H9 (cell line): Measurements from ENCODE around the gene NCS1. TPM values are rescaled to one million over a fixed set of nuclear protein-coding genes. Genes with fewer than 3 reads are reported as not detected.

Source experiments
- DNase-seq: peaks from one replicate; pipeline ENCODE4 v3.0.0-alpha.2; 2017
- H2AFZ ChIP-seq: one replicate; pipeline ENCODE4 v1.6.1; 2013; ENCODE audit warnings: mild to moderate bottlenecking, low read length, control low read depth, moderate library complexity
- H2AK5ac ChIP-seq: 2 replicates; pipeline ENCODE4 v1.6.1; 2013; ENCODE audit warnings: low read length, control low read depth, mixed read lengths; ENCODE audit not compliant: insufficient read length
- H2BK120ac ChIP-seq: one replicate; pipeline ENCODE4 v1.6.1; 2013; ENCODE audit warnings: low read depth, mild to moderate bottlenecking, low read length, control low read depth, inconsistent platforms; ENCODE audit not compliant: poor library complexity, severe bottlenecking
- H2BK12ac ChIP-seq: 2 replicates; pipeline ENCODE4 v1.6.1; 2013; ENCODE audit warnings: low read length, control low read depth, mixed read lengths, low read depth; ENCODE audit not compliant: insufficient read length
- H2BK15ac ChIP-seq: 2 replicates; pipeline ENCODE4 v1.6.1; 2013; ENCODE audit warnings: low read depth, low read length, control low read depth
- H2BK20ac ChIP-seq: one replicate; pipeline ENCODE4 v1.6.1; 2013; ENCODE audit warnings: low read depth, mild to moderate bottlenecking, low read length, control low read depth, inconsistent platforms; ENCODE audit not compliant: poor library complexity, severe bottlenecking
- H2BK5ac ChIP-seq: 2 replicates; pipeline ENCODE4 v1.6.1; 2013; ENCODE audit warnings: low read length, control low read depth, mixed read lengths; ENCODE audit not compliant: insufficient read length
- H3K14ac ChIP-seq: 2 replicates; pipeline ENCODE4 v1.6.1; 2013; ENCODE audit warnings: low read length, control low read depth; ENCODE audit not compliant: insufficient read depth
- H3K18ac ChIP-seq: 2 replicates; pipeline ENCODE4 v1.6.1; 2013; ENCODE audit warnings: low read depth, mild to moderate bottlenecking, mixed read lengths, low read length, control low read depth; ENCODE audit not compliant: insufficient read length
- H3K23ac ChIP-seq: 2 replicates; pipeline ENCODE4 v1.6.1; 2013; ENCODE audit warnings: low read length, control low read depth, mixed read lengths, low read depth; ENCODE audit not compliant: insufficient read length
- H3K23me2 ChIP-seq: 2 replicates; pipeline ENCODE4 v1.6.1; 2013; ENCODE audit warnings: low read depth, mild to moderate bottlenecking, mixed read lengths, low read length, control low read depth; ENCODE audit not compliant: insufficient read length, poor library complexity, severe bottlenecking
- H3K27ac ChIP-seq: 2 replicates; pipeline ENCODE4 v1.5.1; 2013; ENCODE audit warnings: low read length, control low read depth, mixed read lengths, low read depth; ENCODE audit not compliant: insufficient read length
- H3K27me3 ChIP-seq: 2 replicates; pipeline ENCODE4 v1.6.1; 2013; ENCODE audit warnings: low read length, control low read depth, inconsistent platforms; ENCODE audit not compliant: insufficient read depth
- H3K4ac ChIP-seq: 2 replicates; pipeline ENCODE4 v1.6.1; 2013; ENCODE audit warnings: low read depth, mild to moderate bottlenecking, control low read depth, inconsistent platforms, low read length, moderate library complexity
- H3K4me1 ChIP-seq: 2 replicates; pipeline ENCODE4 v1.6.1; 2013; ENCODE audit warnings: low read length, control low read depth, inconsistent platforms; ENCODE audit not compliant: insufficient read depth
- H3K4me2 ChIP-seq: 2 replicates; pipeline ENCODE4 v1.6.1; 2013; ENCODE audit warnings: low read length, control low read depth, mixed read lengths; ENCODE audit not compliant: insufficient read length, insufficient read depth
- H3K56ac ChIP-seq: 2 replicates; pipeline ENCODE4 v1.6.1; 2013; ENCODE audit warnings: low read depth, mild to moderate bottlenecking, mixed read lengths, low read length, control low read depth; ENCODE audit not compliant: insufficient read length
- H3K79me1 ChIP-seq: 2 replicates; pipeline ENCODE4 v1.6.1; 2013; ENCODE audit warnings: low read depth, mild to moderate bottlenecking, moderate library complexity, low read length, control low read depth, inconsistent platforms; ENCODE audit not compliant: insufficient read depth, poor library complexity, severe bottlenecking
- H3K79me2 ChIP-seq: 2 replicates; pipeline ENCODE4 v1.6.1; 2013; ENCODE audit warnings: low read length, control low read depth, inconsistent platforms; ENCODE audit not compliant: insufficient read depth
- H3K9ac ChIP-seq: 2 replicates; pipeline ENCODE4 v1.6.1; 2013; ENCODE audit warnings: low read length, control low read depth, mixed read lengths; ENCODE audit not compliant: insufficient read length; ENCODE audit errors: extremely low read depth
- H3K9me3 ChIP-seq: one replicate; pipeline ENCODE4 v1.6.1; 2013; ENCODE audit warnings: low read depth, low read length, inconsistent platforms; ENCODE audit not compliant: control insufficient read depth
- H3T11ph ChIP-seq: one replicate; pipeline ENCODE4 v1.6.1; 2013; ENCODE audit warnings: mild to moderate bottlenecking, low read length, control low read depth, inconsistent platforms
- H4K20me1 ChIP-seq: one replicate; pipeline ENCODE4 v1.6.1; 2013; ENCODE audit not compliant: control insufficient read depth, insufficient read length, insufficient read depth
- H4K5ac ChIP-seq: 2 replicates; pipeline ENCODE4 v1.6.1; 2013; ENCODE audit warnings: low read depth, mild to moderate bottlenecking, mixed read lengths, low read length, control low read depth; ENCODE audit not compliant: insufficient read length
- H4K8ac ChIP-seq: replicated peaks from 2 replicates; pipeline ENCODE4 v1.6.1; 2013; ENCODE audit warnings: low read length, control low read depth, mixed read lengths, low read depth; ENCODE audit not compliant: insufficient read length
- H4K91ac ChIP-seq: 2 replicates; pipeline ENCODE4 v1.6.1; 2013; ENCODE audit warnings: low read depth, mild to moderate bottlenecking, moderate library complexity, mixed read lengths, low read length, control low read depth; ENCODE audit not compliant: insufficient read length
- H3K27ac Mint-ChIP-seq, 3 experiments: 2 replicates in 2 of 3; 3 replicates in 1 of 3; pipeline ENCODE4 v1.8.0; 2020 to 2021; ENCODE audit warnings: mixed read lengths in 3 of 3, mild to moderate bottlenecking in 1 of 3, moderate library complexity in 1 of 3
- H3K27me3 Mint-ChIP-seq: 2 replicates; pipeline ENCODE4 v1.8.0; 2021; ENCODE audit warnings: low read depth, mild to moderate bottlenecking, moderate library complexity, mixed read lengths
- H3K36me3 Mint-ChIP-seq, 3 experiments: 2 replicates in 2 of 3; 3 replicates in 1 of 3; pipeline ENCODE4 v1.8.0; 2020 to 2021; ENCODE audit warnings: low read depth in 3 of 3, mixed read lengths in 3 of 3; ENCODE audit not compliant: insufficient read depth in 1 of 3
- H3K4me1 Mint-ChIP-seq, 2 experiments: 2 replicates each; pipeline ENCODE4 v1.8.0; 2020; ENCODE audit warnings: mixed read lengths in 2 of 2
- H3K4me3 Mint-ChIP-seq, 2 experiments: 2 replicates in 1 of 2; 3 replicates in 1 of 2; pipeline ENCODE4 v1.8.0; 2020 to 2021; ENCODE audit warnings: mild to moderate bottlenecking in 2 of 2, mixed read lengths in 2 of 2, moderate library complexity in 1 of 2
- H3K9me3 Mint-ChIP-seq, 2 experiments: 2 replicates in 1 of 2; 3 replicates in 1 of 2; pipeline ENCODE4 v1.8.0; 2020; ENCODE audit warnings: mild to moderate bottlenecking in 2 of 2, mixed read lengths in 2 of 2, moderate library complexity in 1 of 2
- CTCF ChIP-seq: fragments of 200-600 bp; sonication (generic); conservative IDR thresholded peaks from 3 replicates; pipeline ENCODE4 v1.8.0; 2021; ENCODE audit warnings: antibody characterized with exemption, mild to moderate bottlenecking
- WGBS: extraction: QIAGEN DNeasy Blood & Tissue Kit; methylation state at CpG from one replicate; pipeline ENCODE4 v1.1.7; 2013; ENCODE audit warnings: missing lambda C conversion rate, low lambda C conversion rate, mixed read lengths; ENCODE audit not compliant: insufficient read length; ENCODE audit errors: extremely low coverage; 5-methylcytosine and 5-hydroxymethylcytosine counted together
- total RNA-seq: library from RNA; stranded (reverse); gene quantifications from 2 replicates; pipeline ENCODE4 v1.2.1, GENCODE V29; 2021

NCS1 gene
- total RNA-seq, 1 experiment from 2014 or later = 38.1 TPM

GRCh38 chr9:130205912-130206311 is 33.7 kb downstream of the NCS1 start:
- no peak overlapping the region for H3K4me3 Mint-ChIP-seq
- TF ChIP-seq CTCF = no peak
- no peaks in the 10 kb centered on the region for H3K23me2 ChIP-seq
- H3K9me3 Mint-ChIP-seq = no peaks in the 10 kb centered on the region
- no peak overlapping the region for H3K14ac ChIP-seq
- H3K9me3 ChIP-seq = no peaks in the 10 kb centered on the region
- no peak for DNase-seq
- peaks cover 5% of the 10 kb centered on the region; the same call in 1 of the 2 replicates for H3K4me1 ChIP-seq
- no peak overlapping the region for H3T11ph ChIP-seq
- no peak overlapping the region for H4K91ac ChIP-seq
- H3K4ac ChIP-seq = no peak overlapping the region
- no peak overlapping the region for H2AK5ac ChIP-seq
- H2BK120ac ChIP-seq = no peak overlapping the region
- peaks cover 28 to 30% of the 10 kb centered on the region in 2 experiments for H3K4me1 Mint-ChIP-seq
- H2AFZ ChIP-seq = no peak overlapping the region
- no peak overlapping the region for H3K23ac ChIP-seq
- no peak overlapping the region for H3K4me2 ChIP-seq
- no peaks in the 10 kb centered on the region for H4K20me1 ChIP-seq
- no CpG with 5 or more reads among the region's 5 CpGs for WGBS
- no peak overlapping the region for H4K5ac ChIP-seq
- no peak overlapping the region for H4K8ac ChIP-seq
- no peaks in the 10 kb centered on the region for H3K79me1 ChIP-seq
- H2BK20ac ChIP-seq = no peak overlapping the region
- H3K27ac Mint-ChIP-seq = peak overlapping the region; percentile 14 to 76 (median 35); a peak in 3 of 7 replicates
- H3K36me3 Mint-ChIP-seq = peaks cover 0 to 2% (median 0%) of the 10 kb centered on the region in 3 experiments; a peak in 3 of 7 replicates
- H2BK5ac ChIP-seq = no peak overlapping the region
- no peaks in the 10 kb centered on the region; the same call in 1 of the 2 replicates for H3K27me3 Mint-ChIP-seq
- no peak overlapping the region for H3K9ac ChIP-seq
- H2BK12ac ChIP-seq = no peak overlapping the region
- H3K27ac ChIP-seq = no peak overlapping the region
- H3K79me2 ChIP-seq = no peaks in the 10 kb centered on the region
- H3K27me3 ChIP-seq = no peaks in the 10 kb centered on the region
- H3K56ac ChIP-seq = no peak overlapping the region
- H2BK15ac ChIP-seq = no peak overlapping the region
- no peak overlapping the region for H3K18ac ChIP-seq
